Measurements from ENCODE around the gene CFAP44. TPM values are rescaled to one million over a fixed set of nuclear protein-coding genes. Genes with fewer than 3 reads are reported as not detected.

Gene CFAP44
- total RNA-seq, 1 experiment from 2014 or later, result 3.7 TPM

- Histone ChIP-seq H2BK15ac (ENCODE audit: low read depth, low read length) (no peak overlapping the region), H2BK5ac (ENCODE audit: insufficient read length, low read length) (no peak overlapping the region), H4K91ac (ENCODE audit: insufficient read length, low read depth, low read length) (no peak overlapping the region), H3K14ac (ENCODE audit: insufficient read depth, low read length) (no peak overlapping the region), H2BK12ac (ENCODE audit: insufficient read length, low read depth, low read length) (no peak overlapping the region), H3K27ac (ENCODE audit: insufficient read length, low read depth, low read length) (no peak overlapping the region), H4K20me1 (ENCODE audit: control insufficient read depth, insufficient read depth, insufficient read length) (no peaks in the 10 kb centered on the region), H3T11ph (ENCODE audit: low read length) (no peak overlapping the region), H3K23me2 (ENCODE audit: insufficient read length, low read depth, low read length, poor library complexity, severe bottlenecking) (peaks cover 4% of the 10 kb centered on the region), H3K27me3 (ENCODE audit: insufficient read depth, low read length) (no peaks in the 10 kb centered on the region), H2BK120ac (ENCODE audit: low read depth, low read length, poor library complexity, severe bottlenecking) (no peak overlapping the region), H3K4me2 (ENCODE audit: insufficient read depth, insufficient read length, low read length) (no peak overlapping the region), H3K4me1 (ENCODE audit: insufficient read depth, low read length) (no peaks in the 10 kb centered on the region), H2BK20ac (ENCODE audit: low read depth, low read length, poor library complexity, severe bottlenecking) (no peak overlapping the region), H3K9me3 (ENCODE audit: control insufficient read depth, low read depth, low read length) (no peaks in the 10 kb centered on the region), H3K56ac (ENCODE audit: insufficient read length, low read depth, low read length) (no peak overlapping the region), H2AK5ac (ENCODE audit: insufficient read length, low read length) (no peak overlapping the region), H4K8ac (replicated peaks; ENCODE audit: insufficient read length, low read depth, low read length) (no peak overlapping the region), H3K18ac (ENCODE audit: insufficient read length, low read depth, low read length) (no peak overlapping the region), H3K9ac (ENCODE audit: extremely low read depth, insufficient read length, low read length) (no peak overlapping the region), H3K4ac (ENCODE audit: low read depth, low read length) (no peak overlapping the region), H3K23ac (ENCODE audit: insufficient read length, low read depth, low read length) (no peak overlapping the region), H3K79me2 (ENCODE audit: insufficient read depth, low read length) (no peaks in the 10 kb centered on the region), H3K79me1 (ENCODE audit: insufficient read depth, low read depth, low read length, poor library complexity, severe bottlenecking) (no peaks in the 10 kb centered on the region), H2AFZ (ENCODE audit: low read length) (no peak overlapping the region), H4K5ac (ENCODE audit: insufficient read length, low read depth, low read length) (no peak overlapping the region)
- Mint-ChIP-seq H3K27me3 (ENCODE audit: low read depth) (no peaks in the 10 kb centered on the region), H3K4me3 (no peak overlapping the region), H3K9me3 (no peaks in the 10 kb centered on the region), H3K4me1 (peaks cover 2 to 4% of the 10 kb centered on the region in 2 experiments; a peak in 3 of 4 replicates), H3K36me3 (ENCODE audit: insufficient read depth in 1 of 3, low read depth in 3 of 3) (no peaks in the 10 kb centered on the region; a peak in 1 of 7 replicates), H3K27ac (no peak overlapping the region)
- no peak for DNase-seq
- TF ChIP-seq, protein P1, sequence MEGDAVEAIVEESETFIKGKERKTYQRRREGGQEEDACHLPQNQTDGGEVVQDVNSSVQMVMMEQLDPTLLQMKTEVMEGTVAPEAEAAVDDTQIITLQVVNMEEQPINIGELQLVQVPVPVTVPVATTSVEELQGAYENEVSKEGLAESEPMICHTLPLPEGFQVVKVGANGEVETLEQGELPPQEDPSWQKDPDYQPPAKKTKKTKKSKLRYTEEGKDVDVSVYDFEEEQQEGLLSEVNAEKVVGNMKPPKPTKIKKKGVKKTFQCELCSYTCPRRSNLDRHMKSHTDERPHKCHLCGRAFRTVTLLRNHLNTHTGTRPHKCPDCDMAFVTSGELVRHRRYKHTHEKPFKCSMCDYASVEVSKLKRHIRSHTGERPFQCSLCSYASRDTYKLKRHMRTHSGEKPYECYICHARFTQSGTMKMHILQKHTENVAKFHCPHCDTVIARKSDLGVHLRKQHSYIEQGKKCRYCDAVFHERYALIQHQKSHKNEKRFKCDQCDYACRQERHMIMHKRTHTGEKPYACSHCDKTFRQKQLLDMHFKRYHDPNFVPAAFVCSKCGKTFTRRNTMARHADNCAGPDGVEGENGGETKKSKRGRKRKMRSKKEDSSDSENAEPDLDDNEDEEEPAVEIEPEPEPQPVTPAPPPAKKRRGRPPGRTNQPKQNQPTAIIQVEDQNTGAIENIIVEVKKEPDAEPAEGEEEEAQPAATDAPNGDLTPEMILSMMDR (conservative IDR thresholded peaks at IDR 0.05), result no peak
Measured at GRCh38 chr3:113438224-113438623, 3.1 kb downstream of the CFAP44 start.

All from H9 (cell line).